ENCODE results near the gene SLIT3. TPM values are rescaled to one million over a fixed set of nuclear protein-coding genes. Genes with fewer than 3 reads are reported as not detected.

Gene SLIT3
- total RNA-seq, 1 experiment from 2014 or later = 0.92 TPM

DNA sequence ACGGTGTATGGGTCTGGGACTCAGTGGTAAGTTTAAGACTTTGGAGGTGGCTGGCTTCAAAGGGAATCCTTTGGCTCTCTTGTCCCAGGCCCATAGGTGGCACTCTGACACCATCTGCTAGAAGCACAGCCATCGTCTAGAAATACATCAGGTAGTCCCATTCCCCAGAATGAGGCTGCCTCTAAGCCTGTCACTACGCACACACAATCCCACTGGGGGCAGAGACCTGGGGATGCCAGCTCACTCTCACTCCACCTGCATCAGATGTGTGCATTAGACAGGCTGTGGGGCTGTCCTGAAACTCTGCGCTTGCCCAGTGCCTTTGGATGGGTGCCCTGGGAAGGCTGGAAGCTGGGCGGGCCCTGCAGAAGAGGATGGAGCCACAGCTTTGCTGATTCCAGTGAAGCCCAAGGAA, 594.3 kb downstream of the SLIT3 start:
- Histone ChIP-seq H3K4me2 (ENCODE audit: insufficient read depth, insufficient read length, low read length) (no peak overlapping the region), H3K27me3 (ENCODE audit: insufficient read depth, low read length) (no peaks in the 10 kb centered on the region; the same call in 1 of the 2 replicates), H4K5ac (ENCODE audit: insufficient read length, low read depth, low read length) (no peak overlapping the region), H3K23me2 (ENCODE audit: insufficient read length, low read depth, low read length, poor library complexity, severe bottlenecking) (no peaks in the 10 kb centered on the region), H3K79me1 (ENCODE audit: insufficient read depth, low read depth, low read length, poor library complexity, severe bottlenecking) (no peaks in the 10 kb centered on the region), H3K4ac (ENCODE audit: low read depth, low read length) (no peak overlapping the region), H2BK120ac (ENCODE audit: low read depth, low read length, poor library complexity, severe bottlenecking) (no peak overlapping the region), H2AFZ (ENCODE audit: low read length) (no peak overlapping the region), H2BK20ac (ENCODE audit: low read depth, low read length, poor library complexity, severe bottlenecking) (no peak overlapping the region), H2BK12ac (ENCODE audit: insufficient read length, low read depth, low read length) (no peak overlapping the region), H2BK5ac (ENCODE audit: insufficient read length, low read length) (no peak overlapping the region), H3K14ac (ENCODE audit: insufficient read depth, low read length) (no peak overlapping the region), H3T11ph (ENCODE audit: low read length) (no peak overlapping the region), H4K91ac (ENCODE audit: insufficient read length, low read depth, low read length) (no peak overlapping the region), H3K4me1 (ENCODE audit: insufficient read depth, low read length) (no peaks in the 10 kb centered on the region), H3K23ac (ENCODE audit: insufficient read length, low read depth, low read length) (no peak overlapping the region), H3K27ac (ENCODE audit: insufficient read length, low read depth, low read length) (no peak overlapping the region), H3K9me3 (ENCODE audit: control insufficient read depth, low read depth, low read length) (no peaks in the 10 kb centered on the region), H4K20me1 (ENCODE audit: control insufficient read depth, insufficient read depth, insufficient read length) (no peaks in the 10 kb centered on the region), H3K79me2 (ENCODE audit: insufficient read depth, low read length) (no peaks in the 10 kb centered on the region), H4K8ac (replicated peaks; ENCODE audit: insufficient read length, low read depth, low read length) (no peak overlapping the region), H3K18ac (ENCODE audit: insufficient read length, low read depth, low read length) (no peak overlapping the region), H2BK15ac (ENCODE audit: low read depth, low read length) (no peak overlapping the region), H3K9ac (ENCODE audit: extremely low read depth, insufficient read length, low read length) (no peak overlapping the region), H3K56ac (ENCODE audit: insufficient read length, low read depth, low read length) (no peak overlapping the region), H2AK5ac (ENCODE audit: insufficient read length, low read length) (no peak overlapping the region)
- peak; percentile 62 for DNase-seq
- TF ChIP-seq, protein P1, sequence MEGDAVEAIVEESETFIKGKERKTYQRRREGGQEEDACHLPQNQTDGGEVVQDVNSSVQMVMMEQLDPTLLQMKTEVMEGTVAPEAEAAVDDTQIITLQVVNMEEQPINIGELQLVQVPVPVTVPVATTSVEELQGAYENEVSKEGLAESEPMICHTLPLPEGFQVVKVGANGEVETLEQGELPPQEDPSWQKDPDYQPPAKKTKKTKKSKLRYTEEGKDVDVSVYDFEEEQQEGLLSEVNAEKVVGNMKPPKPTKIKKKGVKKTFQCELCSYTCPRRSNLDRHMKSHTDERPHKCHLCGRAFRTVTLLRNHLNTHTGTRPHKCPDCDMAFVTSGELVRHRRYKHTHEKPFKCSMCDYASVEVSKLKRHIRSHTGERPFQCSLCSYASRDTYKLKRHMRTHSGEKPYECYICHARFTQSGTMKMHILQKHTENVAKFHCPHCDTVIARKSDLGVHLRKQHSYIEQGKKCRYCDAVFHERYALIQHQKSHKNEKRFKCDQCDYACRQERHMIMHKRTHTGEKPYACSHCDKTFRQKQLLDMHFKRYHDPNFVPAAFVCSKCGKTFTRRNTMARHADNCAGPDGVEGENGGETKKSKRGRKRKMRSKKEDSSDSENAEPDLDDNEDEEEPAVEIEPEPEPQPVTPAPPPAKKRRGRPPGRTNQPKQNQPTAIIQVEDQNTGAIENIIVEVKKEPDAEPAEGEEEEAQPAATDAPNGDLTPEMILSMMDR (conservative IDR thresholded peaks at IDR 0.05) = peak; percentile 78
- Mint-ChIP-seq H3K4me3 (no peak overlapping the region), H3K27ac (no peak overlapping the region), H3K27me3 (ENCODE audit: low read depth) (no peaks in the 10 kb centered on the region), H3K9me3 (no peaks in the 10 kb centered on the region), H3K36me3 (ENCODE audit: insufficient read depth in 1 of 3, low read depth in 3 of 3) (no peaks in the 10 kb centered on the region), H3K4me1 (no peaks in the 10 kb centered on the region)
- no CpG with 5 or more reads among the region's 5 CpGs for WGBS (ENCODE audit: extremely low coverage, insufficient read length, low lambda C conversion rate)
